BLaER1 treated with 17β-estradiol and CSF1 and Interleukin-3, amounts not matched to agents 10 nM and 100 nM (cell line): ENCODE results near the gene TM9SF1.
"Not testable (repeated sequence)": the region's sequence is repeated elsewhere in the genome, so short reads cannot be mapped to it uniquely, and the experiment has no call there.

Experiments
- H3K27ac ChIP-seq, 11 experiments: shearing (Covaris generic); formaldehyde crosslinking; 2 replicates each; pipeline ENCODE4 v1.8.1; 2022
- H3K27me3 ChIP-seq, 11 experiments: shearing (Covaris generic); formaldehyde crosslinking; 2 replicates each; pipeline ENCODE4 v1.8.1; 2022
- H3K36me3 ChIP-seq, 11 experiments: shearing (Covaris generic); formaldehyde crosslinking; 2 replicates each; pipeline ENCODE4 v1.8.1; 2022
- H3K4me1 ChIP-seq, 10 experiments: shearing (Covaris generic); formaldehyde crosslinking; 2 replicates each; pipeline ENCODE4 v1.8.1; 2022
- H3K4me2 ChIP-seq, 11 experiments: shearing (Covaris generic); formaldehyde crosslinking; 2 replicates each; pipeline ENCODE4 v1.8.1; 2022
- H3K4me3 ChIP-seq, 10 experiments: shearing (Covaris generic); formaldehyde crosslinking; 2 replicates each; pipeline ENCODE4 v1.8.1; 2022
- H3K9ac ChIP-seq, 11 experiments: shearing (Covaris generic); formaldehyde crosslinking; 2 replicates each; pipeline ENCODE4 v1.8.1; 2022
- H3K9me3 ChIP-seq, 11 experiments: shearing (Covaris generic); formaldehyde crosslinking; replicated peaks in 1 of 11; 2 replicates each; pipeline ENCODE4 v1.8.1; 2022
- H4K20me1 ChIP-seq, 11 experiments: shearing (Covaris generic); formaldehyde crosslinking; 2 replicates each; pipeline ENCODE4 v1.8.1; 2022
- Cebpa-rat ChIP-seq, 11 experiments: shearing (Covaris generic); IDR thresholded peaks; 2 replicates each; pipeline ENCODE4 v1.8.1; 2022

TM9SF1 gene

DNA sequence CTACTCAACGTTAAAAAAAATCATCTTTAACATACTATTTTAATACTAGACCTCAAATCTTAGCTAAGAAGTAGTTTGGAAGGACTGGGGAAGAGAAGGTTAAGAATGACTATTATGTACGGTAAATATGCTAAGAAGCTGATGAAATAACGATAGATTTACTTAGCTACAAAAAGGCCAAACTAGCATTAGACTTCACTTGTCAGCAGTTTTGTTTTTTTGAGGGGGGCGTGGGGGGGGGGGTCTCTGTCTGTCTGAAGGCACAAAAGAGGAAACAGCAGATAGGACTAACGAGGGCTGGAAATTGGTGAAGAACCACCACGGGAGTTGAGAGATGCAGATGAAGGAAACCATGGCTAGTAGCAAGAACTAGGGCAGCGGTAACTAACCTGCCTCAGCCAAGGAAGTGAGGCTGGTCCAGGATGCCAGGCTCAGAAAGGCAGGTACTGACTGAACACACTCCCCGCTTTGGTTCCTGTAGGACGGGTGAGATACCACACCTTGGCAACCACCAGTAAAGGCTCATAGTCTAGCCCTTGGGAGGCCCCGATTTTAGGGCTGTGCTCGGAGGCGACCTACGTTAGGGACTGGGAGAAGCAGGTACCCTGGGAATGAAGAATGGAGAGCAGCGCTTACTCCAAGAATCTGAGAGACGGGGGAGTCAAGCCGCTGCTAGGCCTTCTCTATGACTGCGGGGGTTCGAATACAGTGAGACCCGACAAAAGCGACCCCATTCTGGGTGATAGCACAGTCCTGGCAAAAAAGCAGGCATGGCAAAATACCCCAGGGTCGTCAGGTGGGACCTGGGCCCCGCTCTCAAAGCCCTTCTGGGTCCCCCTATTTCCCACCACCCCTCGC is 36.3 kb upstream of the TM9SF1 start:
- Histone ChIP-seq H3K36me3 (peaks cover 34 to 61% (median 44%) of the 10 kb centered on the region in 11 experiments), H3K9me3 (no peaks in the 10 kb centered on the region), H3K9ac (peak overlapping the region; percentile 78 to 92 (median 89)), H3K27me3 (no peaks in the 10 kb centered on the region), H3K4me1 (peaks cover 27 to 70% (median 39%) of the 10 kb centered on the region in 10 experiments), H4K20me1 (peaks cover 0 to 23% (median 8%) of the 10 kb centered on the region in 11 experiments; a peak in 9 of 22 replicates), H3K4me2 (peak overlapping the region; percentile 85 to 100 (median 97)), H3K4me3 (peak overlapping the region; percentile 72 to 93 (median 86)), H3K27ac (peak overlapping the region; percentile 70 to 90 (median 85))
- no peak for TF ChIP-seq Cebpa-rat (IDR thresholded peaks at IDR 0.05)

DNA sequence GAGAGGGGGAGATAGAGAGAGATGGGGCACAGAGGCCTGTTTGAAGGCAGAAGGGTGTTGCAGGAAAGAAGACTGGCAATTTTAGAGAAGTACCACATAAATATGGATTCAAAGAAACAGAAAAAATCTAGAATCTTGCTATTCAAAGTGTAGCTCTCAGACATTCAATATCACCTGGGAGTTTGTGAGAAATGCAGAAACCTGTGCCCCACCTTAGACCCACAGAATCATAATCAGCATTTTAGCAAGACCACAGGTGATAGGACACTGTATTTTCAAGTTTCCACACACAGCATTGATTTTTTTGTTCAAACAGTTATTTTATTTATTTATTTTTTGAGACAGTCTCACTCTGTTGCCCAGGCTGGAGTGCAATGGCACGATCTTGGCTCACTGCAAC is 33.7 kb upstream of the TM9SF1 start:
- no peak for TF ChIP-seq Cebpa-rat (IDR thresholded peaks at IDR 0.05)
- H3K9ac ChIP-seq = 0 out of 22 replicates have a peak overlapping the region, but pooled peaks of 1 of the 11 experiments have one; percentile 48
- H3K4me1 ChIP-seq = peaks cover 17 to 52% (median 22%) of the 10 kb centered on the region in 10 experiments
- H3K9me3 ChIP-seq = no peaks in the 10 kb centered on the region
- peaks cover 20 to 58% (median 39%) of the 10 kb centered on the region in 11 experiments; a peak in 21 of 22 replicates for H3K36me3 ChIP-seq
- H3K27ac ChIP-seq = no peak overlapping the region
- no peaks in the 10 kb centered on the region for H3K27me3 ChIP-seq
- H3K4me3 ChIP-seq = no peak overlapping the region
- peaks cover 0 to 42% (median 22%) of the 10 kb centered on the region in 11 experiments; a peak in 11 of 22 replicates for H4K20me1 ChIP-seq
- H3K4me2 ChIP-seq = no peak overlapping the region

- no peak for TF ChIP-seq Cebpa-rat (IDR thresholded peaks at IDR 0.05)
- Histone ChIP-seq H3K9ac (no peak overlapping the region), H3K4me3 (no peak overlapping the region), H3K36me3 (peaks cover 20 to 58% (median 39%) of the 10 kb centered on the region in 11 experiments), H3K4me2 (no peak overlapping the region), H4K20me1 (peaks cover 0 to 52% (median 24%) of the 10 kb centered on the region in 11 experiments; a peak in 14 of 22 replicates), H3K27me3 (no peaks in the 10 kb centered on the region), H3K9me3 (no peaks in the 10 kb centered on the region), H3K27ac (no peak overlapping the region), H3K4me1 (peaks cover 7 to 44% (median 12%) of the 10 kb centered on the region in 10 experiments; a peak in 19 of 20 replicates)
Observed at GRCh38 chr14:24226473-24226872, 31.2 kb upstream of the TM9SF1 start.

DNA sequence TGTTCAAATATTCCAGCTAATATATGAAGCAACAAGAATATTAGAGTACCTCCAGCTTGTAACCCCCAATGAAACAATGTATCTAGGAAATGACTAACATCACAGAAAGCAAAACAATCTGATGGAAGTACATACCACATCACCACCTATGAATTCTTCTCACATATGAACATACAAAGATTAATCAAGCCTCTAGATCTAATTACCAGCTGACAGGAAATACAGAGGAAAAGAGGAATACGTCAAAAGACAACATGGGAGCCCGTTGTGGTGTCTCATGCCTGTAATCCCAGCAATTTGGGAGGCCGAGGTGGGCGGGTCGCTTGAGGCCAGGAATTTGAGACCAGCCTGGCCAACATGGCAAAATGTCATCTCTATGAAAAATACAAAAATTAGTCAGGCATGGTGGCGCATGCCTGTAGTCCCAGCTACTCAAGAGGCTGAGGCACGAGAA is 29.4 kb upstream of the TM9SF1 start:
- Histone ChIP-seq H3K27me3 (no peaks in the 10 kb centered on the region), H3K36me3 (peaks cover 20 to 59% (median 44%) of the 10 kb centered on the region in 11 experiments), H3K4me2 (no peak overlapping the region), H3K4me3 (no peak overlapping the region), H3K4me1 (peaks cover 0 to 31% (median under 1%) of the 10 kb centered on the region in 10 experiments; a peak in 7 of 20 replicates), H4K20me1 (peaks cover 0 to 70% (median 26%) of the 10 kb centered on the region in 11 experiments; a peak in 14 of 22 replicates), H3K27ac (no peak overlapping the region), H3K9ac (no peak overlapping the region), H3K9me3 (no peaks in the 10 kb centered on the region)
- TF ChIP-seq Cebpa-rat (IDR thresholded peaks at IDR 0.05) = no peak

DNA sequence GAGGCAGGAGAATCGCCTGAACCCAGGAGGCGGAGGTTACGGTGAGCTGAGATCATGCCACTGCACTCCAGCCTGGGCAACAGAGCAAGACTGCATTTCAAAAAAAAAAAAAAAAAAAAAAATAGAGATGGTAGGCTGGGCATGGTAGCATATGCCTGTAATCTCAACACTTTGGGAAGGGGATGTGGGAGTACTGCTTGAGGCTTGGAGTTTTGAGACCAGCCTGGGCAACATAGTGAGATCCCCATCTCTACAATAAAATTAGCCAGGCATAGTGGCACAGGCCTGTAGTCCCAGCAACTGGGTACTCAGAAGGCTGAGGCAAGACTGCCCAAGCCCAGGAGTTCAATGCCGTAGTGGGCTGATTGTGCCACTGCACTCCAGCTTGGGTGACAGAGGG is 27.7 kb upstream of the TM9SF1 start:
- peaks cover 0 to 16% (median 0%) of the 10 kb centered on the region in 10 experiments; a peak in 2 of 20 replicates for H3K4me1 ChIP-seq
- H3K27ac ChIP-seq, H3K9ac ChIP-seq, H3K4me3 ChIP-seq, H3K27me3 ChIP-seq, H3K9me3 ChIP-seq, H3K4me2 ChIP-seq: not testable (repeated sequence)
- H4K20me1 ChIP-seq = peaks cover 0 to 68% (median 26%) of the 10 kb centered on the region in 11 experiments; a peak in 14 of 22 replicates
- H3K36me3 ChIP-seq = peaks cover 15 to 56% (median 40%) of the 10 kb centered on the region in 11 experiments

DNA sequence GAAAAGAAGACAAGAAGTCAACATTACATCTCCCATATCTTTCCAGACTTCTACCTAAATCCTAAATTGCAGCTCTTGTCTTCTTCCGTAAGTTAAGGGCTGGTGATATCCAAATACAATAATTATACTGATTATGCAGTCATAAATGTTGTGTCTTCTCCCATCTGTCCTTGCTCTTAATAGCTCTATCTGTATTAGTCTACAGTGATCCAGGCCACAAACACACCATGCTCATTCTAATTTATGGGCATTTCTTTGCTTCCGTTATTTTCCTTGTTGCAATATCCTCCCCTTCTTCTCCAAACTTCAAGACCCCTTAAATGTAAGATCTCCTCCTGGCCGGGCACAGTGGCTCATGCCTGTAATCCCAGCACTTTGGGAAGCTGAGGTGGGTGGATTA is 24.3 kb upstream of the TM9SF1 start:
- H3K27me3 ChIP-seq = no peaks in the 10 kb centered on the region
- 0 out of 22 replicates have a peak overlapping the region, but pooled peaks of 1 of the 11 experiments have one; percentile 13 for H3K9ac ChIP-seq
- no peak overlapping the region for H3K27ac ChIP-seq
- TF ChIP-seq Cebpa-rat (IDR thresholded peaks at IDR 0.05) = no peak
- H3K4me2 ChIP-seq = no peak overlapping the region
- H3K4me3 ChIP-seq = no peak overlapping the region
- peaks cover 0 to 38% (median 10%) of the 10 kb centered on the region in 11 experiments; a peak in 12 of 22 replicates for H4K20me1 ChIP-seq
- H3K9me3 ChIP-seq = no peaks in the 10 kb centered on the region
- H3K4me1 ChIP-seq = peaks cover 14 to 20% (median 16%) of the 10 kb centered on the region in 10 experiments
- H3K36me3 ChIP-seq = peaks cover 7 to 41% (median 22%) of the 10 kb centered on the region in 11 experiments; a peak in 21 of 22 replicates

DNA sequence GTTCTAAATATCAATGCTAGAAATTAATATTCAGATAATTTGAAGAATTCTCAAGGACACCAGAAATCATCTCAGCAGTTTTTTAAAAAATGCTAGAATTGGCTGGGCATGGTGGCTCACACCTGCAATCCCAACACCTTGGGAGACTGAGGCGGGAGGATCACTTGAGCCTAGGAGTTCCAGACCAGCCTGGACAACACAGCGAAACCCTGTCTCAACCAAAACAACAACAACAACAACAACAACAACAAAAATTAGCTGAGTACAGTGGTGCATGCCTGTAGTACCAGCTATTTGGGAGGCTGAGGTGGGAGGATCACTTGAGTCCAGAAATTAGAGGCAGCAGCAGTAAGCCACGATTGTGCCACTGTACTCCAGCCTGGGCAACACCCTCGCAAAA is 23.8 kb upstream of the TM9SF1 start:
- H3K4me1 ChIP-seq = peaks cover 18 to 25% (median 21%) of the 10 kb centered on the region in 10 experiments
- H3K9ac ChIP-seq = 0 out of 22 replicates have a peak overlapping the region, but pooled peaks of 1 of the 11 experiments have one; percentile 26
- H3K36me3 ChIP-seq = peaks cover 6 to 43% (median 19%) of the 10 kb centered on the region in 11 experiments; a peak in 20 of 22 replicates
- no peak overlapping the region for H3K4me2 ChIP-seq
- H3K4me3 ChIP-seq = no peak overlapping the region
- peaks cover 0 to 36% (median 10%) of the 10 kb centered on the region in 11 experiments; a peak in 11 of 22 replicates for H4K20me1 ChIP-seq
- no peaks in the 10 kb centered on the region for H3K9me3 ChIP-seq
- no peak overlapping the region for H3K27ac ChIP-seq
- no peaks in the 10 kb centered on the region for H3K27me3 ChIP-seq
- TF ChIP-seq Cebpa-rat (IDR thresholded peaks at IDR 0.05) = no peak

DNA sequence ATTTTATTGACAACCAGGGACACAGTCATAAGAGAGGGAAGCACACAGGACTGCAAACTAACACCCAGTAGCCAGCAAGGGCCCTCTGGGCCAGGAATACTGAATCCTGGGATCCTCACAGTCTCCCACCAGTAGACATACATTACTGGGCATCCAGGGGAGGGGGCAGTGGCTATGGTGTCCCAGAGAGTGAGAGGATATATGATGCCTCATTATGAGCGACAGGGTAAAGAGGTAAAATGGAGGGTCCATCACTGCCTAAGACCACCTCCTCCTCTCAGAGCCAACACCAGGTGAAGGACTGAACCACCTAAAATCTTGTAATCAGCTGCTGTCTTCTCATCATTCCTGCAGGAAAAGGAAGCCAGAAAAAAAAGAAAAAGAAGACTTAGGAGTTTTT is 21.6 kb upstream of the TM9SF1 start:
- not testable (repeated sequence) for H3K4me3 ChIP-seq, H3K9me3 ChIP-seq, H3K27me3 ChIP-seq
- H3K27ac ChIP-seq = peak overlapping the region in 8 of 11 experiments; percentile 85 to 92 (median 88); a peak in 13 of 22 replicates
- H3K4me2 ChIP-seq = peak overlapping the region in 3 of 11 experiments; percentile 82 to 96 (median 94); a peak in 2 of 22 replicates
- H3K4me1 ChIP-seq = peaks cover 32 to 39% (median 34%) of the 10 kb centered on the region in 10 experiments
- peaks cover 6 to 46% (median 20%) of the 10 kb centered on the region in 11 experiments; a peak in 19 of 22 replicates for H3K36me3 ChIP-seq
- H3K9ac ChIP-seq = peak overlapping the region in 6 of 11 experiments; percentile 4 to 90 (median 85); a peak in 4 of 22 replicates
- peaks cover 0 to 22% (median 7%) of the 10 kb centered on the region in 11 experiments; a peak in 7 of 22 replicates for H4K20me1 ChIP-seq
